Subcutaneous adipose tissue (tissue), 4 donors: ENCODE data around the gene TOGARAM2. TPM values are rescaled to one million over a fixed set of nuclear protein-coding genes. Genes with fewer than 3 reads are reported as not detected.

Source experiments
- CTCF ChIP-seq: fragments of 450-650 bp; IDR thresholded peaks from one replicate; pipeline ENCODE4 v1.5.1; 2016; ENCODE audit warnings: low read depth, mild to moderate bottlenecking, control low read depth, antibody characterized with exemption, moderate library complexity
- total RNA-seq, 4 donors: library from RNA; depleted of rRNA; stranded (reverse); fragments of >200 nt; gene quantifications; one replicate each; pipeline ENCODE4 v1.1.0, GENCODE V29; 2016

Gene TOGARAM2
- total RNA-seq, 4 donors from 2014 or later: 0.16 to 3.5 (median 2.0) TPM

- no peak for TF ChIP-seq CTCF
Measured at GRCh38 chr2:29025711-29026110, 44.6 kb downstream of the TOGARAM2 start.

- TF ChIP-seq CTCF: no peak
Measured at GRCh38 chr2:29031046-29031445, 49.9 kb downstream of the TOGARAM2 start.

- TF ChIP-seq CTCF: no peak
Measured at GRCh38 chr2:29032189-29032588, 51.1 kb downstream of the TOGARAM2 start.

GRCh38 chr2:29033172-29033571 lies 52.1 kb downstream of the TOGARAM2 start:
- TF ChIP-seq CTCF: no peak

GRCh38 chr2:29033656-29034055 lies 52.6 kb downstream of the TOGARAM2 start:
- TF ChIP-seq CTCF: no peak

- TF ChIP-seq CTCF: no peak
Measured at GRCh38 chr2:29035016-29035745, 54.1 kb downstream of the TOGARAM2 start.

- no peak for TF ChIP-seq CTCF
Measured at GRCh38 chr2:29039718-29040480, 58.8 kb downstream of the TOGARAM2 start.
